GM18873 (cell line): ENCODE results near the gene RNASE12.
"Not testable (repeated sequence)": the region's sequence is repeated elsewhere in the genome, so short reads cannot be mapped to it uniquely, and the experiment has no call there.

ENCODE experiments used
- ATAC-seq: cut with Tn5 transposase; IDR thresholded peaks from one replicate; pipeline ENCODE4 v1.9.1; 2021; ENCODE audit warnings: mild to moderate bottlenecking, moderate library complexity, moderate number of reproducible peaks; ENCODE audit not compliant: unreplicated experiment, low FRiP score

The RNASE12 gene, protein sequence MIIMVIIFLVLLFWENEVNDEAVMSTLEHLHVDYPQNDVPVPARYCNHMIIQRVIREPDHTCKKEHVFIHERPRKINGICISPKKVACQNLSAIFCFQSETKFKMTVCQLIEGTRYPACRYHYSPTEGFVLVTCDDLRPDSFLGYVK

DNA sequence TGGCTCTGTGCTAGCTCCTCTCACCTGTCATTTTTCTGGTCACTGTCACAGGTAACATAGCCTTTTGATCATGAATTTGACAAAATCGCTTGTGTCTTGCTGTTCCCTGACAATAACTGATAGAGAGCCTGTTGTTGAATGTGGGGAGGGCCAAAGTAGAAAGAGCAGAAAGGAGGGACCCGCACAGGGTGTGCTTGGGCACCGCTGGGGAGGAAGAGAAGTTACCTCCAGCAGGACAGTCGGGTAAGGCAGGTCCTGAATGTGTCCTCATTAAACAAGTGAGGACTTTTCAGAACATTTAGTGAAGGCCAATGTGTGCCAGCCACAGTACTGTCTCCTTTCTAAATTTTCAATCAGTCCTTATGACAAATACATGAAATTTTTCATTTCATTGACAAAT lies at the start of gene RNASE12:
Gene RNASE12, minus strand, starts transcription at position 142 of the 400 bp plus-strand sequence. CDS start 653 bp downstream, outside the sequence.
- ATAC-seq = no peak

GRCh38 chr14:20632831-20633691 lies 41.9 kb upstream of the RNASE12 start:
- no peak for ATAC-seq

DNA sequence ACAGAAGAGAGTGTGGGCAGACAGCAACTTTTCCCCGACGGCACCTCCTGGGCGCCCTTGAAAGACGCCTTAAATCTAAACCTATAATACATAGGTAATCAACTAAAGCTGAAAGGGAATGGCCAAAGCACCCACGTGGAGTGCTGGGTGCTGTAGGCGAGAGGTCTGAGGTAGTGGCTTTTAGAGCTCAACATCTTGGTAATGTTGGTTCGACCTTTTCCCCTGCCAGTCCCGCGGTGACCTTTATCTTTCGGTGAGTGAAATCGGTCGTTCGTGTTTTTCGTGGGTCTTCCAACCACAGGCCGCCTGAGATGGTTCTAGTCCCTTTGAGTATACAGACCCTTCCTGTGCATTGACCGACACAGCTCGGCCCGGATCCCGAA lies 41.3 kb upstream of the RNASE12 start:
- no peak for ATAC-seq

DNA sequence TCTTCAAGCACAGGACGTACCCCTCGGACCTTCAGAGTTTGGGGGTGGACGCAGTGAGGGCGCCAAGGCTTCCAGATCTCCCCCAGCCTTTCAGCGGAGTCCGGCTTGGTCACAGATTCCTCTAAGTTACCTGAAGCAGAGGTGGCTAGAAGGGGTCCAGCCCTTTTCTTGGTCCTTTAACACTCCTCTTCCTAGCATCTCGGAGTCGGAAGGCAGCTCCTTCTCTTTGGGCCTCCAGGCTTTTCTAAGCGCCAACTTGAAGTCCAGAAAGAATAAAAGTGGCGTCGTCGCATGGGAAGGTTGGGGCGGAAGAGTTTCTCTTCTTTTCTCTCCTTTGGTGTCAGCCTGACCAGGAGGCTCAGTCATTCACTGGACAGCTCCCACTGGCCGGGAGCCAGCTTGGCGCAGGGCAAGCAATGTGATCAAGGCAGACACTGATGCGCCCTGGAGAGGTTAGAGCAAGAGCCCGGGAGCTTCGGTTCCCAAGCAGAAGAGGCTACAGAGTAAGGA lies 40.8 kb upstream of the RNASE12 start:
- ATAC-seq = no peak

DNA sequence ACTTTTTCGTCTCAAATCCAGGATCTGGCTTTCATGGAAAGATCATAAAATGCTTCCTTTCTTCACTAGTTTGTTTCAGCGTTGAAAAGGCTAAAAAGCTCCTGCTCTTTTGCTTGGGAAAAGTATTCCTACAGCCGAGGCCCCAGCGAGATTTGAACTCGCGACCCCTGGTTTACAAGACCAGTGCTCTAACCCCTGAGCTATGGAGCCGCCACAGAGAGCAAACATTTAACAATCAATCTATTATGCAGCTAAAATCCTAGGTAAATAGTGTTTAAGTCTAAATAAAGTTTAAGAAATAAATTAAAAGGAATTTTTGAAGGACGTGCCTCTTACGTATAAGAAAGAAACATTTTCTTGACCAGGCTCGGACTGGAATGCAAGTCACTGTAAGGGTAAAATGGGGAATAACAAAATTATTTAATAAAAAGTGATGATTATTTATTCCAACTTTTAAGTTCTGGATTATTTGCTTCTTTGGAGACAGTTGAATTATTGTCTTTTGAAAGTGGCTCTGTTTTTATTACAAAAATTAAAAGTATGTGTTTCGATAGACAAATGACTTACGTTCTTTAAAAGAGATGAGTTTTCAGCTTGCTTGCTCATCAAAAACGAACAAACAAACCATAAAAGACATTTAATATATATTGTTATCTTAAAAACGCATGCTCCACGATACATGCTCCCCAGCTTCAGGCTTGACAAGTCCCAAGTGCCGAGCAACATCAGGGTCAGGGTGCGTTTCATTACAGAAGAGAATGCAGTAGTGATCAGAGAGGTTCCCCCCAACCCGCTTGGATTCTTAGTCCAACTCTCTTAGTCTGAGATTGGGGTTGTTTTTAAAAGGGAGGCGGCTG lies 40.1 kb upstream of the RNASE12 start:
- no peak for ATAC-seq

DNA sequence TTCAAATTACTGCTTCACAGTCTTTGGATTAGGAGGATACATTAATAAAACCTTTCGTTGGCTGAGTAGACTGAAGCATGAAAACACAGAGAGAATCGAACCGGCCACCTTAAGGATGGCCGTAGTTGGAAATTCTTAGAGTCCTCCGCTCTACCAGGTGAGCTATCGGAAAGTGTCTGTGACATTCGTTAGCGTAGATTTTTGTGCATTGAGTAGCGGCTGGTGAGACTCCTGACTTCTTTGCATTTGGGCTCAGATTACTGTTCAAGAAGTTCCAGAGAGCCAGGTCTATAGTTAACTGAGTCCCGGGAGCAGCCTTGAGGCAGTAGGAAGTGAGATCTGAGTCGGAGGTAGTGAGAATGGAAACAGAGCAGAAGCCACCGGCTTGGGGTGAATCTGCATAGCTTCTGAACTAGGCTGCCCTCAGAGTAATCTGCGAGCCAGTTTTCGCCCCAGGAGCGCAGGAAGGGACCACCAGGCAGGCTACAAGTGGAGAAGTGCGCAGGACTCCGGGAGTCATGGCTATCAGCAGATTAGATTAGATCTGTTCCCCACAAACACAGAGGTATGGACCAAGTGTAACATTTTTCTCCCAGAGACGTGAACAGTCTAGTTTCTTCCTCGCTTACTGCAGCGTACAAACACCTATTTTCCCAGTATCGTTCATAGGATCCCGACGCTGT lies 39.3 kb upstream of the RNASE12 start:
- no peak for ATAC-seq

- ATAC-seq = no peak
These were observed 37.1 kb upstream of the RNASE12 start for GRCh38 chr14:20628063-20628854.

GRCh38 chr14:20627346-20628027 lies 36.3 kb upstream of the RNASE12 start:
- ATAC-seq = no peak

DNA sequence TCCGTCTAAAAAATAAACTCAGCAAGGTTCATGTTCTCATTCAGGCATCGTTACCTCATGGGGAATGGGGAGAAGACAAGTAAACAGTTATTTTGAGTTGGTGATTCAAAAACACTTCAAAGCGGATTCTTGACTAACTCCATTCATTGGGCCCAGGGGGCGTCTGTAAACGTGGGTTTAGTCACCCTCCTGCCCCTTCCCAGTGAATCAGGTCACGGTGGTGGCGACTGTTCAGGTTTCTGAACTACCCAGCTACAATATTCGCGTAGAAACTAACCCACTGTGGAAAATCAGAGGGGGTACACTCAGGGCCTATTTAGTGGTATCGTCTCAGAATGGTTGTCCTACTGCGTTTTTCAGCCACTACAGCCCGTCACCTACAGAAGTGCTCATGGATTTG lies 35.1 kb upstream of the RNASE12 start:
- ATAC-seq = no peak

- ATAC-seq = no peak
These were observed 33.4 kb upstream of the RNASE12 start for GRCh38 chr14:20624495-20625070.

- ATAC-seq = no peak
These were observed 32.6 kb upstream of the RNASE12 start for GRCh38 chr14:20623798-20624197.

GRCh38 chr14:20622816-20623291 lies 31.7 kb upstream of the RNASE12 start:
- ATAC-seq = no peak

DNA sequence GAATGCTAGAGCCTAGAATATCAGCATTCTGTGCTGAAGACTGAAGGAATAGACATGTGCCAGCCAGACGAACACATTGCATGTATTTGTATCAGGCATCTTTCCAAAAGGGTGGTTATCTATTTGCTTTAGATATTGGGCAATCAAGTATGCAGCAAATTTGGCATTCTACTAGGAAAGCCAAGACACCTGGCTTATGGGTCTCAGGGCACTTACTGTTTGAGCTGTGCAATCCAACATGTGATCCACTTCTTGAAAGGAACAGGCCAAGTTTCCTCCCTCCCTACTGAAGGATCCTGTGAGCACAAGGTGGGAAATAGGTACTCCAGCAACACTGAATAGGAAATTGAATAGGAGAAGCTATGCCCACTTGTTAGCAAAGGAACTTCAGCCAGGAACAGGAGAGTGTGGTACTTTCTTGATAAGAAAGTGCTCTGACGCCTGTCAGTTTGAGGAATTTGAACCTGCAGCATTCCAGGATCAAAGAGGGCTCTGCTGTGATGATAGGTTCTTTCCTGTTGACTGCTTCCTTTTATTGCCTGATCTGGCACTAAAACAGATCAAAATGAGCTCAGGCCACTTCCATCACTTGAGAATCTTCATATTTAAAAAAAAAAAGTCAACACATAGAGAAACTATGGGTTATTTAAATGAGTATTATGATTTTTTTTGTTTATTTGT lies 29.8 kb upstream of the RNASE12 start:
- no peak for ATAC-seq

GRCh38 chr14:20619688-20620087 lies 28.5 kb upstream of the RNASE12 start:
- ATAC-seq = not testable (repeated sequence)

DNA sequence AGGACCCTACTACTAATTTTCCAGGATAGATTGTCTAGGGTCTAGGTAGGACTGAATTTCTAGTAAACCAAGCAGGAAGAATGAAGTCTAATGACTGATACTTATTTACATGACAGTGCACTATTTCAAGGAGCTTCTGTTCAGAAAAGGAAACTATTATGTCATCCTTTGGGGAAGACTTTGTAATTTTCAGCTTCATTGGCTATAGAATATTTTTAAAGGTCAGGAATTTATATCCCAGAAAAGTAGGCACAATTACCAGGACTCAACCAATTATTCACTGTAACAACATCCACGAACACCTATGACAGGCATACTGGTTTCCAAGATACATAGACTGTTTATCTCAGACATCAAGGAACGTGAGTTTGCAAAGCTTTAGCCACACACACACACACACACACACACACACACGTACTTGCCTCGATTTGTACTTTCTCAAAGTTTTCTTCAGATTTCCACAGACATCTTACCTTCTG lies 27.1 kb upstream of the RNASE12 start:
- ATAC-seq = no peak

DNA sequence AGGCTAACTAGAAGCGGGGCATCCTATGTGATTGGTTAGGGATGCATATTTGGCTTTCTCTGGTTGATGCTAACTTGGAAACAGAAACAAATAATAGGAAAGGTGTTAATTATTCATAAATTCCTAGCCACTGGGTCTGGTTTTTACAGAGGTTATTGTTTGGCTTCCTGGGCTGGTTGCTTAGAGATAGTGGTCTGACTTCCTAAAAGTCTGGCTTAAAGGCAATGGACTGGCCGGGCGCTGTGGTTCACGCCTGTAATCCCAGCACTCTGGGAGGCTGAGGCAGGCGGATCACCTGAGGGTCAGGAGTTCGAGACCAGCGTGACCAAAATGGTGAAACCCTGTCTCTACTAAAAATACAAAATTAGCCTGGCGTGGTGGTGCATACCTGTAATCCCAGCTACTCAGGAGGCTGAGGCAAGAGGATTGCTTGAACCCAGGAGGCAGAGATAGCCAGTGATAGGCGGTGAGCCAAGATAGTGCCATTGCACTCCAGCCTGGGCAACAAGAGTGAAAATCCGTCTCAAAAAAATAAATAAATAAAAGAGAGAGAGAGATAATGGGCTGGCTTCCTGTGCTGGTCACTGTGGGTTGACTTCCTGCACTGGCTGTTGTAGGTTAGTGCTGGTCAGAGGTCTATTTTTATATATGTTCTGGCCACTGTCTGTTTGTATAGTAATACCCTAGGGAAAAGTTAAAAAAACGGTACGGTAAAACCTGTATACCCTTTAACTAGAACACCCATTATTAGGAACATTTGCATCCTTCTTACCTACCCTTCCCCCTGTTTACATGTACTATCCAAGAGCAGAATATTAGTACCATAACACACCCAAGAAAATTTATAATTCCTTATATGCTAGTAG lies 26.2 kb upstream of the RNASE12 start:
- ATAC-seq = peak; percentile 40

GRCh38 chr14:20615996-20616395 lies 24.8 kb upstream of the RNASE12 start:
- no peak for ATAC-seq
